Natural killer cell (primary cell): Measurements from ENCODE around the gene PTH1R. TPM values are rescaled to one million over a fixed set of nuclear protein-coding genes. Genes with fewer than 3 reads are reported as not detected.
A peak's percentile ranks its signal among the peaks of the same experiment; 100 is the strongest.

Source experiments
- ATAC-seq, 3 donors: fragments of 150-1000 bp in 2 of 3; fragments of 200-7000 bp in 1 of 3; cut with Tn5 transposase; 1 replicate in 1 of 3; 2 replicates in 2 of 3; pipeline ENCODE4 v1.10.0; 2021; ENCODE audit warnings: mild to moderate bottlenecking in 2 of 3, moderate library complexity in 2 of 3
- DNase-seq, 2 donors: peaks; one replicate each; pipeline versions ENCODE4 v3.0.0 to v3.0.0-alpha.2; 2013 to 2021; ENCODE audit warnings: mixed read lengths in 1 of 2
- H3K27ac ChIP-seq: one replicate; pipeline ENCODE4 v1.5.1; 2013; ENCODE audit warnings: mild to moderate bottlenecking, low read length
- H3K27me3 ChIP-seq: one replicate; pipeline ENCODE4 v1.6.1; 2013; ENCODE audit warnings: low read length; ENCODE audit not compliant: control insufficient read depth, insufficient read depth
- H3K36me3 ChIP-seq: one replicate; pipeline ENCODE4 v1.6.1; 2013; ENCODE audit warnings: low read length; ENCODE audit not compliant: control insufficient read depth, insufficient read depth
- H3K4me1 ChIP-seq: one replicate; pipeline ENCODE4 v1.6.1; 2013; ENCODE audit warnings: low read length; ENCODE audit not compliant: control insufficient read depth, insufficient read depth
- H3K4me3 ChIP-seq: one replicate; pipeline ENCODE4 v1.5.1; 2013; ENCODE audit warnings: low read length
- H3K9me3 ChIP-seq: one replicate; pipeline ENCODE4 v1.6.1; 2013; ENCODE audit warnings: low read length; ENCODE audit not compliant: control insufficient read depth, insufficient read depth
- H3K27ac Mint-ChIP-seq, 2 donors: one replicate each; pipeline ENCODE4 v1.8.0; 2022; ENCODE audit warnings: mild to moderate bottlenecking in 2 of 2, mixed read lengths in 2 of 2, moderate library complexity in 1 of 2
- H3K27me3 Mint-ChIP-seq, 2 donors: one replicate each; pipeline ENCODE4 v1.8.0; 2022; ENCODE audit warnings: low read depth in 2 of 2, mixed read lengths in 2 of 2
- H3K36me3 Mint-ChIP-seq: one replicate; pipeline ENCODE4 v1.8.0; 2022; ENCODE audit warnings: mixed read lengths
- H3K4me1 Mint-ChIP-seq, 2 donors: one replicate each; pipeline ENCODE4 v1.8.0; 2022; ENCODE audit warnings: mixed read lengths in 2 of 2
- H3K4me3 Mint-ChIP-seq: one replicate; pipeline ENCODE4 v1.8.0; 2022; ENCODE audit warnings: mild to moderate bottlenecking, moderate library complexity, mixed read lengths
- H3K9me3 Mint-ChIP-seq, 2 donors: one replicate each; pipeline ENCODE4 v1.8.0; 2022; ENCODE audit warnings: mixed read lengths in 2 of 2
- CTCF ChIP-seq: fragments of 200-600 bp; IDR thresholded peaks from one replicate; pipeline ENCODE4 v1.8.0; 2022; ENCODE audit warnings: antibody characterized with exemption
- WGBS: methylation state at CpG from one replicate; pipeline ENCODE4 v1.1.7; 2013; ENCODE audit warnings: missing lambda C conversion rate; ENCODE audit not compliant: insufficient coverage; 5-methylcytosine and 5-hydroxymethylcytosine counted together
- intact Hi-C: fragments of 100-400 bp; cut with micrococcal nuclease; formaldehyde crosslinking; loops from one replicate; pipeline ENCODE4 v1.14.2; 2022
- total RNA-seq, 4 donors: library from RNA; stranded (reverse); fragments of 120-200 nt in 1 of 4; gene quantifications; one replicate each; pipeline versions ENCODE4 v1.2.3 to v1.2.4, GENCODE V29; 2013 to 2022

PTH1R gene
- total RNA-seq, 3 donors from 2014 or later (not counting 1 experiment from before 2014, with no cell fraction given): not detected

- WGBS: 87% methylated on average over 9 of the region's 9 CpGs
- no peaks in the 10 kb centered on the region for H3K36me3 ChIP-seq
- peaks cover 14% of the 10 kb centered on the region for H3K4me1 ChIP-seq
- DNase-seq (no peak), ATAC-seq (no peak)
- Mint-ChIP-seq H3K4me1 (peaks cover 17 to 25% of the 10 kb centered on the region in 2 donors), H3K36me3 (no peaks in the 10 kb centered on the region), H3K4me3 (no peak overlapping the region), H3K27ac (no peak overlapping the region), H3K27me3 (peaks cover 9 to 11% of the 10 kb centered on the region in 2 donors), H3K9me3 (no peaks in the 10 kb centered on the region)
- H3K27me3 ChIP-seq: peaks cover 6% of the 10 kb centered on the region
- H3K27ac ChIP-seq: no peak overlapping the region
- H3K4me3 ChIP-seq: no peak overlapping the region
- no peaks in the 10 kb centered on the region for H3K9me3 ChIP-seq
- intact Hi-C loops: no loop called here
- no peak for TF ChIP-seq CTCF
These were observed 2.0 kb upstream of the PTH1R start for GRCh38 chr3:46875560-46875959.

GRCh38 chr3:46876313-46877300 lies 914 bp upstream of the PTH1R start:
- no peaks in the 10 kb centered on the region for H3K36me3 ChIP-seq
- WGBS: 91% methylated on average over 10 of the region's 10 CpGs
- H3K9me3 Mint-ChIP-seq: no peaks in the 10 kb centered on the region
- TF ChIP-seq CTCF: no peak
- peaks cover 18% of the 10 kb centered on the region for H3K4me1 ChIP-seq
- ATAC-seq (no peak), DNase-seq (no peak)
- H3K9me3 ChIP-seq: no peaks in the 10 kb centered on the region
- H3K4me3 Mint-ChIP-seq: no peak overlapping the region
- H3K4me1 Mint-ChIP-seq: peaks cover 20 to 28% of the 10 kb centered on the region in 2 donors
- H3K36me3 Mint-ChIP-seq: no peaks in the 10 kb centered on the region
- no peak overlapping the region for H3K4me3 ChIP-seq
- H3K27me3 ChIP-seq: peaks cover 12% of the 10 kb centered on the region
- peaks cover 13 to 19% of the 10 kb centered on the region in 2 donors for H3K27me3 Mint-ChIP-seq
- intact Hi-C loops: no loop called here
- no peak overlapping the region for H3K27ac ChIP-seq
- H3K27ac Mint-ChIP-seq: no peak overlapping the region

GRCh38 chr3:46878781-46879436 lies 1.4 kb downstream of the PTH1R start:
- Mint-ChIP-seq H3K36me3 (no peaks in the 10 kb centered on the region), H3K27ac (peak overlapping the region in 1 of 2 donors; percentile 47), H3K4me1 (peaks cover 20 to 38% of the 10 kb centered on the region in 2 donors), H3K27me3 (peaks cover 15 to 25% of the 10 kb centered on the region in 2 donors), H3K9me3 (no peaks in the 10 kb centered on the region), H3K4me3 (peak overlapping the region; percentile 33)
- DNase-seq (no peak), ATAC-seq (peak; percentile 58 to 80 (median 72))
- intact Hi-C loops: no loop called here
- Histone ChIP-seq H3K4me3 (no peak overlapping the region), H3K4me1 (peaks cover 31% of the 10 kb centered on the region), H3K27me3 (peaks cover 19% of the 10 kb centered on the region), H3K36me3 (no peaks in the 10 kb centered on the region), H3K27ac (no peak overlapping the region), H3K9me3 (no peaks in the 10 kb centered on the region)
- 48% methylated on average over 2 of the region's 2 CpGs for WGBS
- TF ChIP-seq CTCF: no peak
